NCI-H2227 (cell line): ENCODE results near the gene JCAD.
"Not testable (repeated sequence)": the region's sequence is repeated elsewhere in the genome, so short reads cannot be mapped to it uniquely, and the experiment has no call there.

Experiments used
- DNase-seq: peaks from one replicate; lab custom pipeline; 2025; ENCODE audit not compliant: unreplicated experiment; lab: John Stamatoyannopoulos, UW

The JCAD gene

GRCh38 chr10:30028006-30028737, 31.2 kb downstream of the JCAD start:
- no peak for DNase-seq

DNA sequence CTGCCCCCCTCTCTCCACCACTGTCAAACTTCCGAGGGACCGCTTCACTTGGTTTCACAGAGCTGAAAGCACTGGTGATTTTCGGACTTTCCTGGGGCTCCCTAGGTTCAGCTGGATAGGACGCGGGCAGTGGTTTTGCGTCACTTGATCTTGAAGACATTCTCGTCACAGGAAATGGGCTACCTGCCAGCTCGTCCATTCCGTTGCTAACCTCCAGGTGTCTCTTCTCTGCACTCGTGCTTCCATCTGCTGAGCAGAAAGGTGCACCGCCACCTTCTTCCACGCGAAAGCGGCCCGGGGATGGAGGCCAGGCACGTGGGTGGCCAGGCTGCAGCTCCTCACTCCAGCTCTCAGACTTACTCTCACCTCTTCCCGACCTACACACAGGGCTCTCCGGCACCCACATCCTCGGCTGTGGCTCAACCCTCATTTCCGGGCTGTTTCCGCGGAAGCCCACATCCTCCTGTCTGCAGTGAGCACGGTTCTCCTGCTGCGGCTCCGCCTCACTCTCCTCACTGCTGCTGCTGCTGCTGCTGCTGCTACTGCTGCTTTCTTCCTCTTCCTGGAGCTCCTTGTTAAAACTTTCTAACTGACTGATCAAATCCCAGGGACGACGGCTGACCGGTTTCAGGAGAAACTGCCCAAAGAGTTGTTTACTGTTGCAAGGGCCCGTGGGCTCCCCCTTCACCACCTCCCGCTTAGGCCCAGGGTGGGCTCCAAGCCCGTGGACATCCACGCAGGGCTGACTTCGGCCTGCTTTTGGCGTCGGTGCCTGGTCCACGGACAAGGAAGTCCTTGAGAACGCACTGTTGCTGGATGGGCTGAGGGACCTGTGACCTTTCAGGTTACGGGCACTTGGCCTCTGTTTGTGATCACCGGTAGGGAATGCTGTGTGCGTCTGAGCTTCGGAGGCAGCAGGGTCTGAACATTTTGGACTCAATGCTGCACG, 32.1 kb downstream of the JCAD start:
- no peak for DNase-seq

DNA sequence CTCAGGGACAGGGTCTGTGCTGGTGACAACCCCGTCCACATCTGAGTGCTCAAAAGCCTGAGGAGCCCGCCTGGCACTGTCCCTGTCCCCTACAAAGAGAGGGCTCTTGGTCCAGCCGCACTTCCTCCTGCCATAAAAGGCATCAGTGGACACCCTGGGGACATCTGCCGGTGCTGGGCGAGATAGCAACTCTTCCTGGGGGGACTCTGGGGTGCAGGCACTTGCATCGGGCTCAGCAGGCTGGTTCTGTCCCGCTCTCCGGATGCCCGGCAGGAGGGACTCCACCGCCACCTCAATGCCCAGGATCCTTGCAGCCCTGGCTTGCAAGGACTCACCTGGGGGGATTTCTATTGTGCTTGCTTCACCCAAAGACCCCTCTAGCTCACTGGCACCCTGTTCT, 32.8 kb downstream of the JCAD start:
- no peak for DNase-seq

- no peak for DNase-seq
These were observed 33.3 kb downstream of the JCAD start for GRCh38 chr10:30026080-30026479.

DNA sequence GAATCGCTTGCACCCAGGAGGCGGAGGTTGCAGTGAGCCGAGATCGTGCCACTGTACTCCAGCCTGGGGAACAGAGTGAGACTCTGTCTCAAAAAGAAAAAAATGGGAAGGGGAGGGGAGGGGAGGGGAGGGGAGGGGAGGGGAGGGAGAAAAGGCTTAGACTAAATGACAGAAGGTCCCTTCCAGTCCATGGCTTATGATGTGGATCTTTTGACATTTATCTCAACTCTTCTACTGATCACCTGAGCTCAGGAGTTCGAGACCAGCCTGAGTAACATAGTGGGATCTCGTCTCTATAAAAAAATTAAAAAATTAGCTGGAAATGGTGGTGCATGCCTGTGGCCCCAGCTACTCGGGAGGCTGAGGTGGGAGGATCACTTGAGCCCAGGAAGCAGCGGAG, 34.0 kb downstream of the JCAD start:
- not testable (repeated sequence) for DNase-seq

GRCh38 chr10:30022590-30022989, 36.8 kb downstream of the JCAD start:
- DNase-seq: no peak

DNA sequence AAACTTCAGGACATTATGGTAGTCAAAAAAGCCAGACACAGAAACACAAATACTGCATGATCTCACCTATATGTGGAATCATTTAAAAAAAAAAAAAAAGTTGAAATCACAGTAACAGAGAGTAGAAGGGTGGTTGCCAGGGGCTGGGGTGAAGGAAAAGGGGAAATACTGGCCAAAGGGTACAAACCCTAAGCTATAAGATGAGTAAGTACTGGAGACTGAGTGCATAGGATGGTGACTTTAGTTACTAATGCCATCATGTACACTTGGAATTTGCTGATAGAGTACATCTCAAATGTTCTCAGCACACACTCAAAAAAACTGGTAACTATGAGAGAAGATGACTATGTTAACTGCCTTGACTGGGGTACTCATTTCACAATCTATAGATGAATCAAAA, 39.9 kb downstream of the JCAD start:
- no peak for DNase-seq

DNA sequence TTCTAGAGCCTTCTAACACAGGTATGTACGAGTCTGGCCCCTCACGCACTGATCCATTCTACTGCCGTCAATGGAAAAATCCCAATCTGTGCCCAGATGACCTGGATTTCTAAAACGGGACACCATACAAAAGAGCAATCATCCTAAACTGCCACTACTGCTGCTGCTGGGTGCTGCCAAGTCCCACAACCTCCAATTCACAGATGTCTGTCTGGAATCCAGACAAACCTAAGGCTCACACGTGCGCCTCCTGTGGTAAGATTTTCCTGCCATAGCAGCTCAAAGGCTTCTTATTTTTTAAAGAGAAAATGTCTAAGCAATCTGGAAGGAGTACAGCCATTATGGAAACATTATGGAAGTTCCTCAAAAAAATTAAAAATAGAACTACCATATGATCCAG, 40.9 kb downstream of the JCAD start:
- no peak for DNase-seq

- DNase-seq: no peak
These were observed 41.4 kb downstream of the JCAD start for GRCh38 chr10:30017966-30018365.

GRCh38 chr10:30017556-30017955, 41.8 kb downstream of the JCAD start:
- no peak for DNase-seq

GRCh38 chr10:30014511-30014910, 44.9 kb downstream of the JCAD start:
- DNase-seq: no peak

GRCh38 chr10:30013757-30014156, 45.6 kb downstream of the JCAD start:
- peak; percentile 53 for DNase-seq

DNA sequence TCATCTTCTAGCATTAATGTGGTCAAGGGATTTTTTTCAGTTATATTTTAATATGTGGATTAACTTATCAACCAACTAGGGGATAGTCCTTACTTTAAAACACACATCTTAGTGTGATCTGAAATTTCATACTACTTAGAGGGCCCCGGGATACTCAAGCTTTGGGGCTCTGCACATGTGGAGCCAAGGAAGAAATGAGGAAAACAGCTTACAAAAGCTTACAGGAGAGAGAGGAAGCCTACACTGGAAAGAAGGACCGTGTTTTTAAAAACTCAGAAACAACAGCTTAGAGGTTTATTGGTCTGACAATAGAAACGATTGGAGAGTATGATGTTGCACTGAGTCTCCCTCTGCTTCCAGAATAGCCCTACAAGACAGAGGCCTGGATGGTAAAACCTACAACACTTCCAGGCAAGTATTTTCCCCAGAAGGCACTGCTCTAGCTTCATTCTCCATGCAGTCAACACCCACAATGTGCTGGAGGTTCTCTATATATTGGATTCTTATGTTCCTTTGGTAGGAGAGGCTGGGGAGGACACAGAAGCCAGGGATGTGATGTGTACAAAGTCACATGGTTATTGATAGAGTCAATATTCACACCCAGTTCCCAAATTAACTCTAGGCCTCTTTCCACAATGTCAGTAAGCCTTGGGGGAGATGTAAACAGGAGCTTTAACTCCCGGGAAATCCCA, 47.3 kb downstream of the JCAD start:
- DNase-seq: no peak

- no peak for DNase-seq
These were observed 48.0 kb downstream of the JCAD start for GRCh38 chr10:30011396-30011795.

GRCh38 chr10:30007406-30007805, 52.0 kb downstream of the JCAD start:
- no peak for DNase-seq

DNA sequence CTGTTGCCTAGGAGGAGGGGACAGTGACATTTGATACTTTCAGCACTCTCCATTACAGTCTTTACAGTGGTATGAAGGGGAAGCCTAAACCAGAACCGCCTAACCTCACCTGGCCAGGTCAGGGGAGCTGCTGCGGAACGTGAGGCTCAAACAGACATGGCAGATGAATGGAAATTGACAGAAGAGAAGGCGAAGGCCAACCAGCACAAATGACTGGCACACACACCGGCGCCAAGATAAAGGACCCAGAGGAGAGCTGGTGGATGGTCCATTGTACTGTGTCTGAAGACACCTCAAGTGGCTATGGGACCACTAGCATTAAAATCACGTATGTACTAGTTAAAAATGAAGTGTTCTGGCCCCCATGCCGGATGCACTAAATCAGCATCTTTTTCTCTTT, 53.0 kb downstream of the JCAD start:
- no peak for DNase-seq

- DNase-seq: not testable (repeated sequence)
These were observed 54.3 kb downstream of the JCAD start for GRCh38 chr10:30005116-30005515.

- peak; percentile 27 for DNase-seq
These were observed 56.7 kb downstream of the JCAD start for GRCh38 chr10:30002426-30003266.

- DNase-seq: no peak
These were observed 58.4 kb downstream of the JCAD start for GRCh38 chr10:30000802-30001571.
